ENCODE results near the gene RAB1B.
"Not testable (repeated sequence)": the region's sequence is repeated elsewhere in the genome, so short reads cannot be mapped to it uniquely, and the experiment has no call there.

The RAB1B gene

GRCh38 chr11:66309475-66309874 is 41.0 kb downstream of the RAB1B start:
- DNase-seq (ENCODE audit: low read depth), result no peak

GRCh38 chr11:66310324-66310723 is 41.9 kb downstream of the RAB1B start:
- DNase-seq (ENCODE audit: low read depth), result no peak

- DNase-seq (ENCODE audit: low read depth), result not testable (repeated sequence)
Measured at GRCh38 chr11:66310803-66311440, 42.5 kb downstream of the RAB1B start.

- no peak for DNase-seq (ENCODE audit: low read depth)
Measured at GRCh38 chr11:66311470-66311964, 43.1 kb downstream of the RAB1B start.

GRCh38 chr11:66311965-66312548 is 43.6 kb downstream of the RAB1B start:
- DNase-seq (ENCODE audit: low read depth), result peak; percentile 91

GRCh38 chr11:66312549-66313320 is 44.3 kb downstream of the RAB1B start:
- DNase-seq (ENCODE audit: low read depth), result peak; percentile 100

- peak; percentile 63 for DNase-seq (ENCODE audit: low read depth)
Measured at GRCh38 chr11:66313321-66314185, 45.1 kb downstream of the RAB1B start.

GRCh38 chr11:66314186-66314501 is 45.7 kb downstream of the RAB1B start:
- DNase-seq (ENCODE audit: low read depth), result no peak

- DNase-seq (ENCODE audit: low read depth), result no peak
Measured at GRCh38 chr11:66314561-66315497, 46.4 kb downstream of the RAB1B start.

GRCh38 chr11:66315498-66315885 is 47.1 kb downstream of the RAB1B start:
- no peak for DNase-seq (ENCODE audit: low read depth)

- DNase-seq (ENCODE audit: low read depth), result peak; percentile 44
Measured at GRCh38 chr11:66315921-66316811, 47.7 kb downstream of the RAB1B start.

GRCh38 chr11:66316849-66317251 is 48.4 kb downstream of the RAB1B start, which contains the start of gene CD248:
Gene CD248, minus strand, starts transcription at chr11:66317044. Its CDS starts 17 bp downstream, at chr11:66317027.
- peak; percentile 90 for DNase-seq (ENCODE audit: low read depth)

GRCh38 chr11:66317322-66317722 is 48.9 kb downstream of the RAB1B start:
- peak; percentile 79 for DNase-seq (ENCODE audit: low read depth)

GRCh38 chr11:66317723-66318599 is 49.5 kb downstream of the RAB1B start:
- DNase-seq (ENCODE audit: low read depth), result peak; percentile 86

GRCh38 chr11:66318600-66318970 is 50.1 kb downstream of the RAB1B start:
- no peak for DNase-seq (ENCODE audit: low read depth)

- DNase-seq (ENCODE audit: low read depth), result not testable (repeated sequence)
Measured at GRCh38 chr11:66320289-66320688, 51.9 kb downstream of the RAB1B start.

GRCh38 chr11:66320748-66321147 is 52.3 kb downstream of the RAB1B start:
- not testable (repeated sequence) for DNase-seq (ENCODE audit: low read depth)

- DNase-seq (ENCODE audit: low read depth), result no peak
Measured at GRCh38 chr11:66321606-66322005, 53.2 kb downstream of the RAB1B start.
